Activated T-cell treated with anti-CD3 and anti-CD28 coated beads, Interleukin-2, amount 50 U/mL, for 72 hours (primary cell): ENCODE measurements around the gene PAQR8. TPM values are rescaled to one million over a fixed set of nuclear protein-coding genes. Genes with fewer than 3 reads are reported as not detected.
A peak's percentile ranks its signal among the peaks of the same experiment; 100 is the strongest.

Experiments used
- ATAC-seq, 2 donors: fragments of 150-1000 bp; cut with Tn5 transposase; replicated peaks in 1 of 2; 2 replicates each; pipeline ENCODE4 v1.10.0; 2021; ENCODE audit warnings: moderate library complexity in 2 of 2, mild to moderate bottlenecking in 1 of 2
- DNase-seq, 2 donors: peaks; one replicate each; pipeline ENCODE4 v3.0.0; 2021 to 2022; ENCODE audit warnings: mixed read lengths in 1 of 2
- H3K27ac Mint-ChIP-seq: one replicate; pipeline ENCODE4 v1.8.0; 2022; ENCODE audit warnings: mild to moderate bottlenecking, moderate library complexity, mixed read lengths
- H3K27me3 Mint-ChIP-seq: one replicate; pipeline ENCODE4 v1.8.0; 2022; ENCODE audit warnings: low read depth, mixed read lengths
- H3K36me3 Mint-ChIP-seq, 2 donors: one replicate each; pipeline ENCODE4 v1.8.0; 2022; ENCODE audit warnings: mixed read lengths in 2 of 2, mild to moderate bottlenecking in 1 of 2; ENCODE audit not compliant: insufficient read depth in 2 of 2
- H3K4me1 Mint-ChIP-seq: one replicate; pipeline ENCODE4 v1.8.0; 2022; ENCODE audit warnings: low read depth, mixed read lengths
- H3K4me3 Mint-ChIP-seq, 2 donors: one replicate each; pipeline ENCODE4 v1.8.0; 2022; ENCODE audit warnings: mild to moderate bottlenecking in 2 of 2, mixed read lengths in 2 of 2, moderate library complexity in 2 of 2
- H3K9me3 Mint-ChIP-seq, 2 donors: one replicate each; pipeline ENCODE4 v1.8.0; 2022; ENCODE audit warnings: mixed read lengths in 2 of 2
- total RNA-seq, 2 donors: library from RNA; stranded (reverse); gene quantifications; one replicate each; pipeline ENCODE4 v1.2.3, GENCODE V29; 2022

PAQR8 gene
- total RNA-seq, 2 donors from 2014 or later = 14.6 to 21.0 TPM

DNA sequence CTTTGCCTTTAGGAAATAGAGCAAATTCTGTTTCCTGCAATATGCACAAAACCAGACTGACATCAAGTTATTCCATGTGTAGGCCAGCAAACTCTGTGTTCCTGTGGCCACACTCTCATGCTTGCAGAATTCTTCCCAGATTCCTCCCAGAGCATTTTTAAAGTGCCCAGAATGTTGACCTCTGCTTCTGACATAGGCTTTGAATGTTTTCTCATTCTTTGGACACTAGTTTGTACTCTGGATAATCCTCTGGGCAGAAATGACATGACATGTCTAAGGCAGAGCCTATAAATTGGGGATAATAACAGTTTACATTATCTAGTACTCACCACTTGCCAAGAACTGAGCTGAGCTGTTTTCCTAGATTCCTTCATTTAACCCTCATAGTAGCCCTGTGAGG lies 49.0 kb downstream of the PAQR8 start:
- Mint-ChIP-seq H3K9me3 (no peaks in the 10 kb centered on the region), H3K4me3 (no peak overlapping the region), H3K27me3 (no peaks in the 10 kb centered on the region), H3K36me3 (no peaks in the 10 kb centered on the region), H3K27ac (no peak overlapping the region), H3K4me1 (peaks cover 18% of the 10 kb centered on the region)
- DNase-seq = no peak
- no peak for ATAC-seq

DNA sequence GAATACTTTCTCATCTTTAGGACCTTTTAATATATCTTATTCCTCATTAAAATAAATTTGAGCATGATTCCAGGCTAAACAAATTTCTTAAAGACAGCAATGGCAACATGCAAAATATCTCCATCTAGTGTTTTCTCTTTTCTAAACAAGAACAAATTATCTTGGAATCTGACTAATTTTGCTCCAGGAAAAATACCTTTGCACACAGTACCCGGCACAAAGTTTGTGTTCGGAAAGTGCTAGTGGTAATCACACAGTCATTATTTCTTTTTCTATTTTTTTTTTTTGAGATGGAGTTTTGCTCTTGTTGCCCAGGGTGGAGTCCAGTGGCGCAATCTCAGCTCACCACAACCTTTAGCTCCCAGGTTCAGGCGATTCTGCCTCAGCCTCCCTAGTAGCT lies 50.0 kb downstream of the PAQR8 start:
- no peak for DNase-seq
- H3K27ac Mint-ChIP-seq = no peak overlapping the region
- H3K27me3 Mint-ChIP-seq = no peaks in the 10 kb centered on the region
- no peaks in the 10 kb centered on the region for H3K36me3 Mint-ChIP-seq
- peaks cover 27% of the 10 kb centered on the region for H3K4me1 Mint-ChIP-seq
- no peak overlapping the region for H3K4me3 Mint-ChIP-seq
- ATAC-seq = no peak
- no peaks in the 10 kb centered on the region for H3K9me3 Mint-ChIP-seq

DNA sequence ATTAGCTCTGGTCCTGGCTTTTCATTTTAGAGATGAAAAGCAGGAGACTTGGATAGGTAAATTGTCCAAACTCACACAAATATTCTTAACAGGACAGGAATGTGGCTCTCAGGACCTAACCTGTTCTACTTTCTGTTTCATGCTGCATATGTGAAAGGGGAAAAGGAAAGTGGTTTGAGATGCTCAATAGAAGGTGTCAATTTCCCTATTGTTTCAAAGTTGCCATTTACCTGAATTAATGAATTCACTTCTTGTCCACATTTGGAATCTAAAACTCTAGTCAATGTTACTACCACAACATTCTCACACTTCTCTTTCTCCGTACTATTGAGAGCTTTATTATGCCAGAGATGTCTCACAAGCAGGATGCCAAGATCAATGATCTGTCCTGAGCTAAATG lies 53.4 kb downstream of the PAQR8 start:
- DNase-seq (no peak), ATAC-seq (no peak)
- Mint-ChIP-seq H3K4me1 (peaks cover 24% of the 10 kb centered on the region), H3K9me3 (no peaks in the 10 kb centered on the region), H3K27me3 (no peaks in the 10 kb centered on the region), H3K36me3 (no peaks in the 10 kb centered on the region), H3K27ac (peak overlapping the region; percentile 11), H3K4me3 (peak overlapping the region in 1 of 2 donors; percentile 45)

DNA sequence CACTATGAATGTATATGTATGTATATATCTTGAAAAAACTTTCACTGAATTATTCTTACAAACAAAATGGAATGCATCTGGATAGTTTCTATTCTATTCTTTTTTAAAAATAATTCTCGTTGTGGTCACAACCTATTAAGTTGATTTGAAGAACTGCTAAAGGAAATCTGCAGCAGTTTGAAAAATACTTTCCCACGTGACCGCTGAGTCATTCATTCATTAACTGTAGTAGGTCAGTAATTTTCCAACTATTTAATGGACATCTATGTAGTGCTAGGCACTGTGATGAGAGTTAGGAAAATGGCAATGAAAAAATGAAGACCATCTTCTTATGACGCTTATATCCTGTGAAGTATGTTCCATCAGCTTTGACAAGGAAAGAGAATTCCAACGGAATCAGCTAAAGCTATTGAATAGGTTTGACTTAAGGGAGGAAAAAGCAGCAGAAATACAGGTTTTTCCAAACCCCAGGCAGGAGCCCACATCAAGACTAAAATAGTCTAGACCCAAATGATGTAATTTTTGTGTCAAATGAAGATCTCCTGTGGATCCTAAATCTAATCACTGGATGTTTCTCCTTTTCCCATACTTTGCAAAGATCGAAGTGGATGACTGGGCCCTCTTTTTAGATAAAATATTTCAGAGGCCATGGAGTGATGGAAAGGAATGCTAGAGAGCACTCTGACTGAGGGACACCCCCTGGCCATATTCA lies 54.1 kb downstream of the PAQR8 start:
- Mint-ChIP-seq H3K36me3 (no peaks in the 10 kb centered on the region), H3K4me3 (peak overlapping the region in 1 of 2 donors; percentile 45), H3K27me3 (no peaks in the 10 kb centered on the region), H3K9me3 (no peaks in the 10 kb centered on the region), H3K27ac (no peak overlapping the region), H3K4me1 (peaks cover 24% of the 10 kb centered on the region)
- DNase-seq (no peak), ATAC-seq (no peak)

DNA sequence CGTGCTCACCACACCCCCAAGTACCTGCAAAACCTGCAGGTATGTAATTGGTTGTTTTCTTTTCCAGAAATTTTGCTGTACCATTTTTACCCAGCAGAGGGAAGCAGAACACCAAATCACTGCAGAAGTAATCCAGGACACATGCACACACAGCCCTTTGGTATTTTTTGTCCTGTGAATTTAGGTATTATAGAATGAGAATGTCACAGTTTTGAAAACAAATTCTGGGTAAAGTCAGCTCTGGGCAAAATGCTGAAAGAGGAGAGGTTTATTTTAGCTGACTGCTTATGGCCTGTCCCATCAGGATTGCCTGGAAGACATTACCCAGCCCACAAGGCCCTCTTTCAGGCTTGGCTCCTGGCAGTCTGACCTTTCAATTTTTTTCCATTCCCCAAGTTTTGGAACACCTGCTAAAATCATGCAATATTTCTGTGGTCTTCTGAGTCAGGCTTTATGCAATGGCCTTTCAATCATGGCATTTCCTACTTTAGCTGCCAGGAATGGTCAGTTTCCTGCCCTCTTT lies 54.7 kb downstream of the PAQR8 start:
- DNase-seq (peak; percentile 25 to 59), ATAC-seq (no peak)
- no peaks in the 10 kb centered on the region for H3K27me3 Mint-ChIP-seq
- H3K9me3 Mint-ChIP-seq = no peaks in the 10 kb centered on the region
- H3K36me3 Mint-ChIP-seq = no peaks in the 10 kb centered on the region
- H3K4me1 Mint-ChIP-seq = peaks cover 24% of the 10 kb centered on the region
- H3K4me3 Mint-ChIP-seq = peak overlapping the region in 1 of 2 donors; percentile 11
- no peak overlapping the region for H3K27ac Mint-ChIP-seq

DNA sequence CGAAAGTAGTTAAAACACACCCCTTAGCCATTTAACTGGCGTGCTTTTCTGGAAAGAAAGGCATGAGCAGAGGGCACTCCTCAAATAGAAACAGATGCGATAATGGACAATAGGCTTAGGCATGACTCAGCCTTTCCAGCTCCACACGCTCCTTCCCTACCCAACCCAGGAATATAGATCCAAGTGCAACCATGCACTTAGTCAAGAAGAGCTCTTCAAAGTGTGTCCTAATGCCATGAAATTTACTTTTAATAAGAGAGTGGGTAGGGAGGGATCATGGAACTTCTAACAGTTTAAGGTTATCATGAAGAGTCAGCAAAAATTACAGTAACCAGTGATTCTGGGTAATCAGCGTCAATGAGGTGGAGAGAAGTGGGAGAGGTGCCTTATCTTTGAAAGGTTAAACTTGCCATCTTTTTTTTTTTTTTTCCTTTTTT lies 55.7 kb downstream of the PAQR8 start:
- no peak overlapping the region for H3K4me3 Mint-ChIP-seq
- peaks cover 24% of the 10 kb centered on the region for H3K4me1 Mint-ChIP-seq
- DNase-seq (no peak), ATAC-seq (no peak)
- no peaks in the 10 kb centered on the region for H3K27me3 Mint-ChIP-seq
- no peaks in the 10 kb centered on the region for H3K36me3 Mint-ChIP-seq
- H3K9me3 Mint-ChIP-seq = no peaks in the 10 kb centered on the region
- H3K27ac Mint-ChIP-seq = no peak overlapping the region

DNA sequence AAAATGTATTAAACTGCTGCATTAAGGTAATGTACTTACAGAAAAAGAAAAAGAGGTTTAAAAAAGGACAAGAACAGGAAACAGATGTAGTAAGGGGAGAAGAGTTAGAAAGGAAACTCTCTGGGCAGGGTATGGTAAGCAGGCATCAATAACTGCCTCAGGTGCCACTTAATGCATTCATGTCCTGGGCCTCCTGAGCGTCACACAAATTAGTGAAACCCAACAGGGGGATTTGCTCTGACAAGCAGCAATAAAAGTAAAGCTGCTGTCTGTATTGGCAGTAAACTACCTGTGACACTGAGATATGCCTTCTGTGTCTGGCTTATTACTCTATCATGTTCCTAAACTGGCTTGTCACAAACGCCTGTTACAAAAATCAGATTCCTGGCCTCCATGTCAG lies 56.7 kb downstream of the PAQR8 start:
- H3K4me1 Mint-ChIP-seq = peaks cover 24% of the 10 kb centered on the region
- no peaks in the 10 kb centered on the region for H3K9me3 Mint-ChIP-seq
- ATAC-seq = no peak
- no peaks in the 10 kb centered on the region for H3K36me3 Mint-ChIP-seq
- peak overlapping the region in 1 of 2 donors; percentile 35 for H3K4me3 Mint-ChIP-seq
- no peak for DNase-seq
- H3K27me3 Mint-ChIP-seq = no peaks in the 10 kb centered on the region
- no peak overlapping the region for H3K27ac Mint-ChIP-seq

DNA sequence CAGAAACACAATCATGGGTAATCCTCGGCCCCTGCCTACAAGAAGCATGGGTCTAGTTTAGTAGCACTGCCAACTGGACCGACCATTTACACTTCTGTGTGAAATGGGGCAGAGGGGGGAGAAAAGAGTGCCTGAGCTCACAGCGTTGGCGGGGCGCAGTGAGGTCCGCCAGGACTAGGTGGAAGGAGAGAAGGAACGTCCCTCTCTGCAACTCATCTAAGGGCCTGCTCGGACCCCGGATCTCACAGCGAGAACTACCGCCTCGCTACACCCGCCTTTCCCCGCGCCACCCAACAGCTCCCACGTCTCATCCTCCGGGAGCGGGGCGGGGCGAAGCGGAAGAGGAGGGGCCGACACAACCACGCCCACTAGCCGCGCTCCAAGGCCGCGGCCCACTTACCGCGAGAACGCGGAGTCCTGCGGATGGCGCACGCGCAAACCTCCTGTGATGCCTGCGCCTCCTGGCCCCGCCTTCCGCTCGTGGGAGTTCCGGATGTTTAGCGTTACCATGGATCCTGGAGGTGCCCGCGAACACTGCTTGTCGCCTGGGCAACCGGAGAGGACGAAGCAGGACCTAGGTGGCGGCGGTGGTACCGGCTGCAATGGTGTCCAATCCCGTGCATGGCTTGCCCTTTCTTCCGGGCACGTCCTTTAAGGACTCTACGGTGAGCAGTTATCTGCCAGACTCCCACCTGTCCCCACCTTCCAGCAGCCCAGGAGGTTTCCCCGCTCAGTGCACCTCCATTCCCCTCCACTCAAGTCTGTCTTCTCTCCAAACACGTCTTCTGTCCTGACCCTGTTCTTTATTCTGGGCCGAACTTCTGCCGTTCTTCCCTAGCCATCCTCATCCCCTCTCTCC lies 58.1 kb downstream of the PAQR8 start, which contains the start of gene EFHC1:
EFHC1 (plus strand) TSS at position 534 of the 859 bp plus-strand sequence; CDS start at position 603, 69 bp downstream.
- Mint-ChIP-seq H3K4me1 (peaks cover 21% of the 10 kb centered on the region), H3K27me3 (no peaks in the 10 kb centered on the region), H3K9me3 (no peaks in the 10 kb centered on the region), H3K27ac (peak within 1 kb of the TSS; percentile 75), H3K36me3 (no peaks in the 10 kb centered on the region), H3K4me3 (no peak within 1 kb of the TSS)
- ATAC-seq (peak; percentile 93 to 94), DNase-seq (peak; percentile 98 to 99)

DNA sequence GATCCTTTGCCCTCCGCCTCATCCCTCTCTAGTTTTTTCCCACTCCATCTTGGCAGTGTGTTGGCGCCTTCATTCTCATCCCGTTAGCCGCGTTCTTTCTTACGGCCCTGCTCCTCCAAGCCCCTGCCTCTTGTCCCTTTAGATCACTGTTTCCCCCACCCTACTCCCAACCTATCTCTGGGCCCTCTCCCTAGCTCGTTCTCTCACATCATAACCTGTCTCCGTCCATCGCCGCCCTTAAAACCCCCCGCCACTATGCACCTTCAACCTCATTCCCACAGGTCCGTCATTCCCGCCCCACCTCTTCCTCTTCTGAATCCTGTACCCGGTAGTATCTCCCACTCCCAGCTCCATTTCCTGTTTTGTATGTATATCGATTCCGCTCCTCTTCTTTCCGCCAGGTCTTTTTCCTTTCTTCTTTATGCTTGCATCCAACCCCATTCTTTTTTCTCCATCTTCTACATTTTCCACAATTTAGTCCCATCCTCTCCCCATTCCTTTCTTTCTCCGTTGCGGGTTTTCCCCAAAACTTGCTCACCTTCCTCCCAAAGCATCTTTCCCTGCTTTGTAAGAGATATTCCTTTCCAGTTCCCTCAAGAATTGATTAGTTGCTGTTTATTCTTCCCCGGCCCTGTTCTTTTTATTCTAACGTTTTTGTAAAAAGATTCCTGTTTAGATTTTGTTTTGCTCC lies 58.9 kb downstream of the PAQR8 start:
- Mint-ChIP-seq H3K27ac (no peak overlapping the region), H3K4me1 (peaks cover 14% of the 10 kb centered on the region), H3K4me3 (no peak overlapping the region), H3K36me3 (no peaks in the 10 kb centered on the region), H3K27me3 (no peaks in the 10 kb centered on the region), H3K9me3 (no peaks in the 10 kb centered on the region)
- no peak for DNase-seq
- ATAC-seq = no peak

DNA sequence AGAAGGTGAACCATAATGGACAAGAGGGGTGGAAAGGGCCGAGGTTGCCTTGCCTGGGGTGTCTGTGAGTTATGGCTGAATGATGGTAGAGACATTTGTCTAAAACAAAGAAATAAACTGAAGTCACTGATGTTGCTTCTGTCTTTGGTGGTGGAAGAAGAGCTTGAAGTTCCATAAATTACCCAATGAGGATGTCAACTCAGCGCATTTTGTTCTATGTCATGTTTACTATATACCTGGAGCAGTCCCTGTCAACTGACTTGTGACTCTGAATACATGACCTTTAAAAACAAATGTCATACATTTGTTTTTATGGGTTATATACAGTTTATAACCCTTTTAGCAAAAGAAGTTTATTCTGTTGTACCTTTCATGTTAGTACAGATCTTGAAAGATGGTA lies 60.2 kb downstream of the PAQR8 start:
- ATAC-seq (no peak), DNase-seq (no peak)
- Mint-ChIP-seq H3K4me1 (peaks cover 6% of the 10 kb centered on the region), H3K36me3 (no peaks in the 10 kb centered on the region), H3K9me3 (no peaks in the 10 kb centered on the region), H3K4me3 (no peak overlapping the region), H3K27ac (no peak overlapping the region), H3K27me3 (no peaks in the 10 kb centered on the region)

DNA sequence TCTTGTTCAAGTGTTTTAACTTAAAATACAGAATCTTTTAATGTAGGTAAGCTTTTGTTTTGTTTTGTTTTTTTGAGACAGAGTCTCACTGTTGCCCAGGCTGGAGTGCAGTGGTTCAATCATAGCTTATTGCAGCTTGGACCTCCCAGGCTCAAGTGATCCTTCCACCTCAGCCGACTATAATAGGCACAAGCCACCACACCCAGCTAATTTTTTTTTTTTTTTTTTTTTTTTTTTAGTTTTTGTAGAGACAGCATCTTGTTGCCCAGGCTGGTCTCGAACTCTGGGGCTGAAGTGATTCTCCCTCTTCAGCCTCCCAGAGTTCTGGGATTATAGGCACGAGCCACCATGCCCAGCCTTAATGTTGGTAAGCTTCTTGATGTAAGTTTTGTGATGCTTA lies 61.5 kb downstream of the PAQR8 start:
- DNase-seq (no peak), ATAC-seq (no peak)
- no peak overlapping the region for H3K27ac Mint-ChIP-seq
- no peaks in the 10 kb centered on the region for H3K36me3 Mint-ChIP-seq
- no peaks in the 10 kb centered on the region for H3K9me3 Mint-ChIP-seq
- H3K4me3 Mint-ChIP-seq = no peak overlapping the region
- no peaks in the 10 kb centered on the region for H3K27me3 Mint-ChIP-seq
- peaks cover 6% of the 10 kb centered on the region for H3K4me1 Mint-ChIP-seq

DNA sequence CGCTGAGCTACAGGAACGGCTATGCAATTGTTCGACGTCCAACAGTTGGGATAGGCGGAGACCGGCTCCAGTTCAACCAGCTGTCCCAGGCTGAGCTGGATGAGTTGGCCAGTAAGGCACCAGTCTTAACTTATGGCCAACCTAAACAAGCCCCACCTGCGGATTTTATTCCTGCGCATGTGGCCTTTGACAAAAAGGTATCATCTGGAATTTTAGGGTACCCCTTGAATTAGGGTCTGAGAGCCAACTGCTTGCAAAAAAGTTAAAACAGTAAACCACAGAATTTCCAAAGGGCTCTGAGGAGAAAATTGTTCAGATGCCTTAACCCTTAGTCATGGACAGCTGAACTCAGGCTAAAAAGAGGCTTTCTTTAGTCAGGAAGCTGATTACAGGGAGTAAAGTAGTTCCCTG lies 62.0 kb downstream of the PAQR8 start:
- Mint-ChIP-seq H3K36me3 (no peaks in the 10 kb centered on the region), H3K27me3 (no peaks in the 10 kb centered on the region), H3K9me3 (no peaks in the 10 kb centered on the region), H3K4me3 (no peak overlapping the region), H3K4me1 (peaks cover 6% of the 10 kb centered on the region), H3K27ac (no peak overlapping the region)
- DNase-seq (no peak), ATAC-seq (no peak)

DNA sequence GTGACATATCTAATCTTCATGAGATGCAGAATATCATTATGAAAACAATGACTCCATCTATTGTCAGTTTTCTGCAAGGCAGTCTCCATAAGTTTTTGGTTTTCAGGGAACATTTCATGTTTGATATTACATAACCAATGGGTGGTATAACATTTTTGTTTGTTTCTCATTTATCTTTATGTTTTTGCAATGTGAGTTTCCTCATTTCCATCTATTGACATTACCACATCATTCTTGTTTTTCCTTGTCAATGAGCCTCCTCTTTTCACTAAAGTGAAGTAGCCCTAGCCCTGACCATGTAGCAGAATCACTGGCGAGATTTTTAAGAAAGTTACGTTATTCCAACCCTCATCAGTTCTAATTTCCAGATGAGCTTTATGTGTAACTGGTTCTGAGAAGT lies 62.6 kb downstream of the PAQR8 start:
- H3K27me3 Mint-ChIP-seq = no peaks in the 10 kb centered on the region
- H3K4me1 Mint-ChIP-seq = peaks cover under 1% of the 10 kb centered on the region
- no peak overlapping the region for H3K4me3 Mint-ChIP-seq
- H3K36me3 Mint-ChIP-seq = no peaks in the 10 kb centered on the region
- no peaks in the 10 kb centered on the region for H3K9me3 Mint-ChIP-seq
- no peak overlapping the region for H3K27ac Mint-ChIP-seq
- DNase-seq (no peak), ATAC-seq (no peak)
